NT2/D1 (cell line): ENCODE measurements around the gene KCNG2.

Experiments
- SUZ12 ChIP-seq: IDR thresholded peaks from 2 replicates; pipeline ENCODE4 v1.6.1; 2011; ENCODE audit not compliant: insufficient read length, insufficient read depth; ENCODE audit errors: extremely low read depth
- YY1 ChIP-seq: IDR thresholded peaks from 2 replicates; pipeline ENCODE4 v1.6.1; 2011; ENCODE audit not compliant: insufficient read length, insufficient read depth
- ZNF274 ChIP-seq: IDR thresholded peaks from 2 replicates; pipeline ENCODE4 v1.6.1; 2011; ENCODE audit warnings: mild to moderate bottlenecking, low read depth, low read length

DNA sequence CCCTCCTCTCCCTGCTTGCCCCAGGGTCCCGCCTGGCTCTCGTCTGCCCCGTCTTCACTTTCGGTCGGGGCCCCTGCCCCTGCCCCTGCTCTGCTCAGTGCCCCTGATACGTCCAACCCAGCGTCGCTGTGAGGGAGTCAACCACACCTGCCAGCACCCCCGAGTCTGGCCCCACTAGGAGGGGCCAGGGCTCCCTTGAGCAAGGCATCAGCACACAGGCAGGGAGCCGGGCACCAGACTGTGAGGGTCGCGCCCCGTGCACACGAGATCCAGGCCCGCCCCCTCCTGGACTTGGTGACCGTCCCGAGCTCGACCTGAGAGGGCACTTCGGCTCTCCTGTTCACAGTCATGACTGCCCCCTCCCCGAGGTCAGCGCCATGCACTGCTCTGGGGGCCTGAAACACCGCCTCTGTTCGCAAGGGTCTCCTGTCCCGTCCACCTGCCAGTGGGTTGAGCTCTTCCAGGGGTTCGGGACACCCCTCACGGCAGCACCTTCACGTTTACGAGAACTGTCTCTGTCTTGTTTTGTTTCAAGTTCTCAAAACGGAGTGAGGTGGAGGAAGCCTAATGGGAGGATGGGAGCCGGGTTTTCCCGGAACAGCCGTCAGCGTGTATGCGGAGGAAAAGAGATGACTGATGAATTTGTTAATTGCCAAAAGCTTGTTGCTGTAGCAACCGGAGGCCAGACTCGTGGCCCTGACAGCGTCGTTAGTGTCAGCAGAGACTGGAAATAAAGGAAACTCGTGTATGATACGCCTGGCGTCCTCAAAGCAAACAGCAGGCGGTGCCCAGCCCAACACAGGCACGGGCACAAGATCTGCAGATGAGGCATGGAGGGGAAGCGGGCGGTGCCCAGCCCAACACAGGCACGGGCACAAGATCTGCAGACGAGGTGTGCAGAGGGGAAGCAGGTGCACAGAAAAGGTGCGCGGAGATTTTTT lies 48.2 kb upstream of the KCNG2 start:
- TF ChIP-seq SUZ12: no peak
- no peak for TF ChIP-seq ZNF274
- TF ChIP-seq YY1: no peak
